A549 (cell line): ENCODE measurements around the gene RHOF. TPM values are rescaled to one million over a fixed set of nuclear protein-coding genes. Genes with fewer than 3 reads are reported as not detected.

Source experiments
- ATAC-seq, 2 experiments: fragments of 200-7000 bp in 1 of 2; fragments of >200 bp in 1 of 2; cut with Nextera tagmentation in 1 of 2; cut with Tn5 transposase in 1 of 2; 3 replicates each; pipeline versions ENCODE4 v1.8.0 to v1.9.1; 2018 to 2020; ENCODE audit warnings: mild to moderate bottlenecking in 1 of 2, moderate library complexity in 1 of 2
- CTCF ChIA-PET: fragments of 300-600 bp; sonication (Branson Sonifier 250); formaldehyde crosslinking; extraction: SDS; loops from one replicate; lab custom pipeline; 2021; ENCODE audit warnings: antibody characterized with exemption, inconsistent platforms; lab: Yijun Ruan, JAX
- POLR2A ChIA-PET: fragments of 350-600 bp; formaldehyde crosslinking; extraction: SDS; loops from one replicate; lab custom pipeline; 2021; ENCODE audit warnings: antibody characterized with exemption, inconsistent platforms; lab: Yijun Ruan, JAX
- DNase-seq, 2 experiments: peaks; one replicate each; pipeline versions ENCODE4 v3.0.0 to v3.0.0-alpha.2; 2011 to 2016; ENCODE audit warnings: low read depth in 1 of 2, low spot score in 1 of 2
- FAIRE-seq: peaks from 2 replicates; lab custom pipeline; 2011; peaks lifted over from hg19 to GRCh38; lab: Jason Lieb, UNC
- H3K27ac ChIP-seq, 2 experiments: fragments of >200 bp; sonication (Bioruptor Twin); formaldehyde crosslinking; 3 replicates each; pipeline ENCODE4 v1.5.1; 2016 to 2017
- H3K4me1 ChIP-seq: fragments of >200 bp; sonication (Bioruptor Twin); formaldehyde crosslinking; 3 replicates; pipeline ENCODE4 v1.6.1; 2016
- H3K4me2 ChIP-seq: fragments of >200 bp; sonication (Bioruptor Twin); formaldehyde crosslinking; 3 replicates; pipeline ENCODE4 v1.6.1; 2016
- H3K4me3 ChIP-seq: fragments of >200 bp; sonication (Bioruptor Twin); formaldehyde crosslinking; 3 replicates; pipeline ENCODE4 v1.5.1; 2016
- H3K9me3 ChIP-seq: fragments of >200 bp; sonication (Bioruptor Twin); formaldehyde crosslinking; 3 replicates; pipeline ENCODE4 v1.6.1; 2016
- ATOH8 ChIP-seq: fragments of 250-450 bp; sonication (Bioruptor Pico); IDR thresholded peaks from 2 replicates; pipeline ENCODE4 v1.5.0; 2020; ENCODE audit warnings: low read depth, mild to moderate bottlenecking, moderate library complexity
- BCL3 ChIP-seq: fragments of >200 bp; sonication (Bioruptor Twin); formaldehyde crosslinking; IDR thresholded peaks from 3 replicates; pipeline ENCODE4 v1.6.1; 2016
- CBX2 ChIP-seq: fragments of 200-600 bp; sonication (generic); IDR thresholded peaks from 2 replicates; pipeline ENCODE4 v1.6.1; 2016; ENCODE audit warnings: low read depth, mild to moderate bottlenecking, borderline replicate concordance
- CEBPB ChIP-seq, 2 experiments: fragments of >200 bp in 1 of 2; sonication (Bioruptor Twin) in 1 of 2; formaldehyde crosslinking in 1 of 2; IDR thresholded peaks; 2 replicates each; pipeline ENCODE4 v1.6.1; 2012 to 2016
- CTCF ChIP-seq: fragments of >200 bp; sonication (Bioruptor Twin); formaldehyde crosslinking; IDR thresholded peaks from 3 replicates; pipeline ENCODE4 v1.5.1; 2016
- FOSL2 ChIP-seq, 2 experiments: fragments of 450-650 bp in 1 of 2; fragments of >200 bp in 1 of 2; sonication (Bioruptor Twin) in 1 of 2; formaldehyde crosslinking; IDR thresholded peaks; 2 replicates each; pipeline versions ENCODE4 v1.5.0 to v1.6.1; 2016 to 2020; ENCODE audit warnings: mild to moderate bottlenecking in 1 of 2, moderate library complexity in 1 of 2
- FOXS1 ChIP-seq: fragments of 250-450 bp; sonication (Bioruptor Pico); IDR thresholded peaks from 2 replicates; pipeline ENCODE4 v1.5.0; 2020; ENCODE audit warnings: mild to moderate bottlenecking, moderate library complexity
- HDAC2 ChIP-seq: fragments of 200-600 bp; sonication (generic); IDR thresholded peaks from 2 replicates; pipeline ENCODE4 v1.6.1; 2016
- HES2 ChIP-seq: fragments of >200 bp; sonication (Bioruptor Twin); formaldehyde crosslinking; IDR thresholded peaks from 2 replicates; pipeline ENCODE4 v1.6.1; 2016
- HOXB13 ChIP-seq: fragments of 250-450 bp; sonication (Bioruptor Pico); IDR thresholded peaks from 2 replicates; pipeline ENCODE4 v1.5.0; 2020; ENCODE audit warnings: low read depth, mild to moderate bottlenecking, moderate library complexity
- HOXB5 ChIP-seq: fragments of 250-450 bp; sonication (Bioruptor Pico); IDR thresholded peaks from 2 replicates; pipeline ENCODE4 v1.5.0; 2020; ENCODE audit warnings: mild to moderate bottlenecking, moderate library complexity
- JUN ChIP-seq, 2 experiments: fragments of >200 bp; sonication (Bioruptor Twin); formaldehyde crosslinking; IDR thresholded peaks; 2 replicates in 1 of 2; 3 replicates in 1 of 2; pipeline ENCODE4 v1.6.1; 2016 to 2017
- KDM1A ChIP-seq: fragments of 200-600 bp; sonication (generic); IDR thresholded peaks from 2 replicates; pipeline ENCODE4 v1.6.1; 2016; ENCODE audit warnings: low read depth, mild to moderate bottlenecking
- MAZ ChIP-seq: fragments of 150-350 bp; IDR thresholded peaks from 2 replicates; pipeline ENCODE4 v1.6.1; 2014; ENCODE audit warnings: antibody characterized with exemption, low read depth, low read length, borderline replicate concordance
- MYC ChIP-seq: IDR thresholded peaks from 2 replicates; pipeline ENCODE4 v1.6.1; 2012; ENCODE audit warnings: mild to moderate bottlenecking, inconsistent platforms, low read length, improper control_type of control experiment, borderline replicate concordance
- NPAS2 ChIP-seq: fragments of 250-450 bp; sonication (Bioruptor Pico); IDR thresholded peaks from 2 replicates; pipeline ENCODE4 v1.8.0; 2022; ENCODE audit warnings: mild to moderate bottlenecking, moderate library complexity, borderline replicate concordance
- PBX3 ChIP-seq: IDR thresholded peaks from 2 replicates; pipeline ENCODE4 v1.6.1; 2012
- PHF8 ChIP-seq: fragments of 200-600 bp; sonication (generic); IDR thresholded peaks from 2 replicates; pipeline ENCODE4 v1.6.1; 2016; ENCODE audit warnings: low read depth, mild to moderate bottlenecking, antibody characterized with exemption, moderate library complexity, borderline replicate concordance
- POLR2A ChIP-seq: IDR thresholded peaks from 2 replicates; pipeline ENCODE4 v1.6.1; 2012; ENCODE audit warnings: mild to moderate bottlenecking, low read length
- POLR2AphosphoS2 ChIP-seq: conservative IDR thresholded peaks from 2 replicates; pipeline ENCODE4 v1.6.1; 2012; ENCODE audit warnings: low read length, improper control_type of control experiment, inconsistent platforms
- RAD21 ChIP-seq, 2 experiments: fragments of >200 bp in 1 of 2; sonication (Bioruptor Twin) in 1 of 2; formaldehyde crosslinking in 1 of 2; IDR thresholded peaks in 1 of 2; conservative IDR thresholded peaks in 1 of 2; 2 replicates in 1 of 2; 3 replicates in 1 of 2; pipeline ENCODE4 v1.6.1; 2012 to 2018; ENCODE audit warnings: inconsistent platforms in 1 of 2
- RARB ChIP-seq: fragments of 250-450 bp; sonication (Bioruptor Pico); IDR thresholded peaks from 2 replicates; pipeline ENCODE4 v1.8.0; 2021; ENCODE audit warnings: mild to moderate bottlenecking, moderate library complexity
- RCOR1 ChIP-seq: fragments of 150-350 bp; IDR thresholded peaks from 2 replicates; pipeline ENCODE4 v1.6.1; 2014; ENCODE audit warnings: antibody characterized with exemption, low read length, low read depth
- REST ChIP-seq: fragments of 200-600 bp; sonication (generic); IDR thresholded peaks from 2 replicates; pipeline ENCODE4 v1.6.1; 2016; ENCODE audit warnings: antibody characterized with exemption, mild to moderate bottlenecking, moderate library complexity
- RNF2 ChIP-seq: fragments of 200-600 bp; sonication (generic); IDR thresholded peaks from 2 replicates; pipeline ENCODE4 v1.6.1; 2016; ENCODE audit warnings: low read depth, mild to moderate bottlenecking, antibody characterized with exemption, moderate library complexity, borderline replicate concordance
- SREBF2 ChIP-seq: fragments of 450-650 bp; IDR thresholded peaks from 2 replicates; pipeline ENCODE4 v1.6.1; 2014; ENCODE audit warnings: mild to moderate bottlenecking, moderate library complexity
- TFCP2L1 ChIP-seq: fragments of 250-450 bp; sonication (Bioruptor Pico); IDR thresholded peaks from 2 replicates; pipeline ENCODE4 v1.5.0; 2021; ENCODE audit warnings: mild to moderate bottlenecking
- USF2 ChIP-seq: fragments of 450-650 bp; IDR thresholded peaks from 2 replicates; pipeline ENCODE4 v1.6.1; 2014; ENCODE audit warnings: antibody characterized with exemption
- ZC3H11A ChIP-seq: fragments of 450-650 bp; IDR thresholded peaks from 2 replicates; pipeline ENCODE4 v1.6.1; 2014; ENCODE audit warnings: antibody characterized with exemption, mild to moderate bottlenecking
- ZFP36 ChIP-seq: fragments of 450-650 bp; IDR thresholded peaks from 2 replicates; pipeline ENCODE4 v1.6.1; 2014; ENCODE audit warnings: borderline replicate concordance; ENCODE audit not compliant: partially characterized antibody
- ZSCAN20 ChIP-seq: fragments of 250-450 bp; sonication (Bioruptor Pico); IDR thresholded peaks from 2 replicates; pipeline ENCODE4 v1.8.0; 2022; ENCODE audit warnings: mild to moderate bottlenecking, moderate library complexity
- WGBS: methylation state at CpG from one replicate; pipeline ENCODE4 v1.1.6; 2017; ENCODE audit errors: missing lambda C conversion rate; 5-methylcytosine and 5-hydroxymethylcytosine counted together
- polyA plus RNA-seq, 4 experiments: library from polyadenylated mRNA; depleted of rRNA in 3 of 4; stranded (reverse); fragments of >200 nt; fragmentation: RNase III in 1 of 4; extraction: RNeasy Plus Mini Kit Qiagen cat#74134 plus additional on column Dnase treatment in 1 of 4; gene quantifications; 2 replicates in 3 of 4; 3 replicates in 1 of 4; pipeline ENCODE4 v1.2.3, GENCODE V29; 2011 to 2017

RHOF gene
- polyA plus RNA-seq, 2 of the 4 experiments (the other 2 are of a cell fraction): 47.1 to 52.3 TPM

GRCh38 chr12:121786440-121786825 is 7.1 kb downstream of the RHOF start:
- H3K4me2 ChIP-seq: peak overlapping the region; percentile 70
- WGBS: 10% methylated on average over 6 of the region's 6 CpGs
- no peak overlapping the region for H3K4me3 ChIP-seq
- peak overlapping the region; percentile 72 to 100 for H3K27ac ChIP-seq
- peak; percentile 76 to 97 for DNase-seq
- H3K9me3 ChIP-seq: no peaks in the 10 kb centered on the region
- peak; percentile 78 to 80 for ATAC-seq
- H3K4me1 ChIP-seq: peaks cover 97% of the 10 kb centered on the region
- FAIRE-seq: no peak
- POLR2A ChIA-PET: interaction anchor here (0.6 to 1.2 kb wide), 2 partner anchors 8 to 102 kb away, joined by 3 to 4 read pairs; partner anchors contain the start of gene PSMD9
- CTCF ChIA-PET: interaction anchor here (0.8 to 72.2 kb wide), 5 partner anchors 1 to 102 kb away, joined by 3 to 2657 read pairs (median 509); partner anchors contain the start of genes PSMD9, RHOF and SETD1B
- TF ChIP-seq TFCP2L1 (CRISPR knock-in tag) (no peak), ZSCAN20 (CRISPR knock-in tag) (no peak), REST (no peak), MAZ (no peak), HOXB5 (CRISPR knock-in tag) (peak; percentile 68; the same call in 1 of the 2 replicates), FOSL2 (IDR thresholded peaks at IDR 0.05) (peak; percentile 89), FOSL2 (CRISPR knock-in tag; IDR thresholded peaks at IDR 0.05) (peak; percentile 98), CTCF (0 out of 3 replicates have a peak, but pooled peaks have one; percentile 5), ATOH8 (CRISPR knock-in tag) (no peak), CBX2 (no peak), BCL3 (no peak; the same call in 2 of the 3 replicates), USF2 (no peak), RNF2 (no peak), MYC (no peak), HES2 (peak; percentile 65), ZC3H11A (no peak), FOXS1 (CRISPR knock-in tag) (peak; percentile 63; the same call in 1 of the 2 replicates), SREBF2 (no peak), PBX3 (peak; percentile 49; the same call in 1 of the 2 replicates), CEBPB (IDR thresholded peaks at IDR 0.05) (peak; percentile 87 to 99), POLR2A (no peak), RCOR1 (no peak), POLR2AphosphoS2 (no peak), RAD21 (conservative IDR thresholded peaks at IDR 0.05 in 1 of 2, IDR thresholded peaks at IDR 0.05 in 1 of 2) (peak; percentile 21 to 22; a peak in 1 of 5 replicates), PHF8 (no peak), JUN (IDR thresholded peaks at IDR 0.05) (peak; percentile 81 to 86), KDM1A (no peak), HDAC2 (no peak), HOXB13 (CRISPR knock-in tag) (peak; percentile 23; the same call in 1 of the 2 replicates), RARB (no peak), NPAS2 (CRISPR knock-in tag) (no peak), ZFP36 (no peak)
